22Rv1 (cell line): ENCODE data around the gene NMU.

Experiments used
- ZFX ChIP-seq: fragments of 450-650 bp; IDR thresholded peaks from 2 replicates; pipeline ENCODE4 v1.6.1; 2017; ENCODE audit warnings: antibody characterized with exemption, borderline replicate concordance
- TF ChIP-seq, protein P1 (sequence below): fragments of 450-650 bp; IDR thresholded peaks from 2 replicates; pipeline ENCODE4 v1.5.1; 2017; ENCODE audit warnings: mild to moderate bottlenecking

DNA sequence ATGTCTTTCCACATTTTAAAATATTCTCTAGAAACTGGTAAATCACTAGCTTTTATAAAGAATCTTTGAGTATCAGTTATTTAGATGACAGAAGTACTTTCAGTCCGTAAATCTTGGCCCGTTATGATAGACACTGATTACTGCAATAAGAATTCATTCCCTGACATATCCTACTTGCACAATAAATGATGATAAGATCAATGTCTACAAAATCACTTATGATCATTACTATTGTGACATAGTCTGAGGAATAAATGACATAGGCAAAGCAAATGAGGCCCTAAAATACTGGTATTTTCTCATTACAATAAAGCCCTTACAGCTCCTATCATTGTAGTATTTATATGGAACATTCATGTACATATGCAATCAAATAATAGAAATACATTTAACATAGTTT lies 37.5 kb downstream of the NMU start:
- TF ChIP-seq, protein P1, sequence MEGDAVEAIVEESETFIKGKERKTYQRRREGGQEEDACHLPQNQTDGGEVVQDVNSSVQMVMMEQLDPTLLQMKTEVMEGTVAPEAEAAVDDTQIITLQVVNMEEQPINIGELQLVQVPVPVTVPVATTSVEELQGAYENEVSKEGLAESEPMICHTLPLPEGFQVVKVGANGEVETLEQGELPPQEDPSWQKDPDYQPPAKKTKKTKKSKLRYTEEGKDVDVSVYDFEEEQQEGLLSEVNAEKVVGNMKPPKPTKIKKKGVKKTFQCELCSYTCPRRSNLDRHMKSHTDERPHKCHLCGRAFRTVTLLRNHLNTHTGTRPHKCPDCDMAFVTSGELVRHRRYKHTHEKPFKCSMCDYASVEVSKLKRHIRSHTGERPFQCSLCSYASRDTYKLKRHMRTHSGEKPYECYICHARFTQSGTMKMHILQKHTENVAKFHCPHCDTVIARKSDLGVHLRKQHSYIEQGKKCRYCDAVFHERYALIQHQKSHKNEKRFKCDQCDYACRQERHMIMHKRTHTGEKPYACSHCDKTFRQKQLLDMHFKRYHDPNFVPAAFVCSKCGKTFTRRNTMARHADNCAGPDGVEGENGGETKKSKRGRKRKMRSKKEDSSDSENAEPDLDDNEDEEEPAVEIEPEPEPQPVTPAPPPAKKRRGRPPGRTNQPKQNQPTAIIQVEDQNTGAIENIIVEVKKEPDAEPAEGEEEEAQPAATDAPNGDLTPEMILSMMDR: no peak
- no peak for TF ChIP-seq ZFX
